CD4-positive, alpha-beta T cell treated with Interferon alpha-2 for 1 hour (primary cell): ENCODE data around the gene TBC1D21.
"Not testable (repeated sequence)": the region's sequence is repeated elsewhere in the genome, so short reads cannot be mapped to it uniquely, and the experiment has no call there.

Experiments
- DNase-seq, 2 donors: peaks; one replicate each; pipeline ENCODE4 v3.0.0-alpha.2; 2020 to 2022

Gene TBC1D21

GRCh38 chr15:73932381-73933191, 59.2 kb downstream of the TBC1D21 start:
- no peak for DNase-seq

GRCh38 chr15:73934281-73934680, 60.9 kb downstream of the TBC1D21 start:
- DNase-seq: no peak

GRCh38 chr15:73935547-73935946, 62.2 kb downstream of the TBC1D21 start:
- DNase-seq: no peak

- no peak for DNase-seq
These were observed 62.8 kb downstream of the TBC1D21 start for GRCh38 chr15:73936181-73936580.

- no peak for DNase-seq
These were observed 63.4 kb downstream of the TBC1D21 start for GRCh38 chr15:73936588-73937290.

GRCh38 chr15:73937296-73937695, 63.9 kb downstream of the TBC1D21 start:
- no peak for DNase-seq

- no peak for DNase-seq
These were observed 64.4 kb downstream of the TBC1D21 start for GRCh38 chr15:73937726-73938125.

GRCh38 chr15:73938516-73938915, 65.2 kb downstream of the TBC1D21 start:
- not testable (repeated sequence) for DNase-seq
